ENCODE results near the gene NCAM1.

The NCAM1 gene

DNA sequence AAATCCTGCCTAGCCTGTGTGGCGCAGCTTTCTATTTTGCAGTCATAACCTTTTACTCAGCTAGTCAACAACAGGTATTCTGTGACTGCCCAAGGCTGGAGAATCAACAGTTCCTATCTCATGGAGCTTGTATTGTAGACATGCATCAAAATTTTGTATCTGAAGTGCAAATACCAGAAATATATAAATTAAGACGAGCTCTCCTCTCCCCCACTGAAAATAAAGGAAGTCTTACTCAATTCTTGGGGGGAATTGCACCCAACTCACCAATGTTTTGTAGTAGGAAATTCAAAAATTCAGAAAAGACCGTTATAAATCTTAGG lies 153.4 kb downstream of the NCAM1 start:
- H3K4me3 Mint-ChIP-seq, result no peak overlapping the region
- DNase-seq (ENCODE audit: low spot score in 2 of 2), result no peak
- ATAC-seq, result no peak
- no peaks in the 10 kb centered on the region for H3K36me3 Mint-ChIP-seq
- H3K4me1 Mint-ChIP-seq, result peaks cover 5% of the 10 kb centered on the region
- no peaks in the 10 kb centered on the region for H3K9me3 Mint-ChIP-seq
- no peak overlapping the region for H3K27ac Mint-ChIP-seq

GRCh38 chr11:113118104-113118503 lies 156.9 kb downstream of the NCAM1 start:
- Mint-ChIP-seq H3K27ac (no peak overlapping the region), H3K4me3 (no peak overlapping the region), H3K9me3 (no peaks in the 10 kb centered on the region), H3K36me3 (no peaks in the 10 kb centered on the region), H3K4me1 (peaks cover 5% of the 10 kb centered on the region)
- no peak for DNase-seq (ENCODE audit: low spot score in 2 of 2)
- ATAC-seq, result no peak

- Mint-ChIP-seq H3K4me3 (no peak overlapping the region), H3K36me3 (no peaks in the 10 kb centered on the region), H3K4me1 (peaks cover 5% of the 10 kb centered on the region), H3K9me3 (no peaks in the 10 kb centered on the region), H3K27ac (no peak overlapping the region)
- ATAC-seq (no peak), DNase-seq (ENCODE audit: low spot score in 2 of 2) (no peak)
Measured at GRCh38 chr11:113119074-113119473, 157.9 kb downstream of the NCAM1 start.

- Mint-ChIP-seq H3K9me3 (no peaks in the 10 kb centered on the region), H3K36me3 (no peaks in the 10 kb centered on the region), H3K4me1 (no peaks in the 10 kb centered on the region), H3K4me3 (no peak overlapping the region), H3K27ac (no peak overlapping the region)
- DNase-seq (ENCODE audit: low spot score in 2 of 2) (no peak), ATAC-seq (no peak)
Measured at GRCh38 chr11:113119966-113120736, 158.9 kb downstream of the NCAM1 start.

- no peaks in the 10 kb centered on the region for H3K36me3 Mint-ChIP-seq
- H3K9me3 Mint-ChIP-seq, result no peaks in the 10 kb centered on the region
- no peak for DNase-seq (ENCODE audit: low spot score in 2 of 2)
- no peak for ATAC-seq
- no peaks in the 10 kb centered on the region for H3K4me1 Mint-ChIP-seq
- H3K27ac Mint-ChIP-seq, result no peak overlapping the region
- H3K4me3 Mint-ChIP-seq, result no peak overlapping the region
Measured at GRCh38 chr11:113121746-113122145, 160.5 kb downstream of the NCAM1 start.

DNA sequence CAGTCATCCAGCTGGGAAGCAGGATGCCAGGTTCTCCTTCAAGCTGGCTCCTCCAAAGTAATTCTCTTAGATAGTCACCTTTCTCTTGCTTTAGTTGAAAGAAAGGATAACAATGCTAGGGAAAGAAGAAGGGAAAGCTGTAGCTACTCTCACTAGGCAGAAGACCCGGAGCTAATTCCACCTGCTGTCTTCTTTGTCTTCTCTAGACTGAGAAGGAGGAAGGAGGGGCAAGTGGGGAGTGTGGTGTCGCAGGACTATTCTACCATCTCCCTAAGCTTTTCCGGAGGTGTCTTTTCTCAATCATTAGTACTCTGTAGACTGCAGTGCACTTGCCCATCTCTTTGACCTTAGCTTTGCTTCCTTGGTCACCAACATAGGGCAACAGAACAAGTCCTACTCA lies 162.8 kb downstream of the NCAM1 start:
- ATAC-seq (no peak), DNase-seq (ENCODE audit: low spot score in 2 of 2) (no peak)
- Mint-ChIP-seq H3K36me3 (no peaks in the 10 kb centered on the region), H3K27ac (no peak overlapping the region), H3K4me3 (no peak overlapping the region), H3K9me3 (no peaks in the 10 kb centered on the region), H3K4me1 (no peaks in the 10 kb centered on the region)

DNA sequence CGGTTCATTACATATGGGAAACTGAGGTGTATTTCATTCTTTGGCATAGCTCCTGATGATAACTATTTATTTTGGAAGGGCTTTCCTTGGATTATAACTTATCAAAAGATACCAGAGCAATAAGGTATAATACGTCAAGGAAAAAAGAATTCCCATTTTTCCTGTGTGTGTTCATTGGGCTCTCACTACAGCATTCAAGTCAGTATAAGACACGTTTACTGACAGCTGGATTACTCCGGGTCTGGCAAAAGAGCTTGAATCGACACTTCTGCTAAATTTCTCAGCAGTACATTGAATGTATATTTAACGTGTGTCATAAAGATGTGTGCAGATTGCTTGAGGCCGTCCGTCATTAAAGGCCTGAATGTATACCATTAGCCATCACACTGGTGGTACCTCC lies 163.4 kb downstream of the NCAM1 start:
- DNase-seq (ENCODE audit: low spot score in 2 of 2) (no peak), ATAC-seq (no peak)
- no peaks in the 10 kb centered on the region for H3K4me1 Mint-ChIP-seq
- no peaks in the 10 kb centered on the region for H3K9me3 Mint-ChIP-seq
- H3K36me3 Mint-ChIP-seq, result no peaks in the 10 kb centered on the region
- H3K27ac Mint-ChIP-seq, result no peak overlapping the region
- H3K4me3 Mint-ChIP-seq, result no peak overlapping the region

DNA sequence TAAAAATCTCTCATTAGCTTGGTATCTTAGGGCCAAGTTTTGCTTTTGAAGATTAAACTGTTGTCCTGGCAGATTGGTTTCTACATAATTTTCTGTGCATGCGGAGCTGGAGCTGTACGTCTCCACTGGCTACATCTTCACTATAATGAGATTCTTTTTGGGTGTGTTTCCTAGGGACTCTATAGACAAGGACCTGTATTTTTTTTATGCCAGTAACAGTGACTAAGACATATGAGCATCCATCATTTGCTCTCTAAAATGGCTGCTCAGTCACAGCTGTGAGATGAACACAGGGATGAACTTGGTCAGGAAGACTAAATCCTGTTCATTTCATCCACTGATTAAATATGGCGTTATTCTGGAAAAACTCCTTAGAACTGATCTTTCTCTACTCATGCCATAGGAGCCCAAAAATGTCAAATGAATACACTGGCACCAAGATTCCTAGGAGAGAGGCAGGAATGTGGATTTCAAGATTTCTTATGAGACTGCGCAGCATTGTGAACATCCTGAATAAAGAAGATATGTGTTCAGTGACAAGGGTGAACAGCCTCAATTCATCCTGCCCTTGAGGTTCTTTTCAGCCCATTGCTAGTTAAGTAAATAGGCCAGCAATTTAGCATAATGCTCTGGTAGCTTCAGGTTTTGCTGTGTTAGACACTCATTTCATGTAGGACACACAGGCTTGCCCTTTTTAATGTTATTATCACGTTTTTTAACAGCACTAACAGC lies 168.2 kb downstream of the NCAM1 start:
- H3K4me3 Mint-ChIP-seq, result no peak overlapping the region
- no peaks in the 10 kb centered on the region for H3K36me3 Mint-ChIP-seq
- H3K27ac Mint-ChIP-seq, result no peak overlapping the region
- DNase-seq (ENCODE audit: low spot score in 2 of 2) (no peak), ATAC-seq (no peak)
- H3K4me1 Mint-ChIP-seq, result no peaks in the 10 kb centered on the region
- no peaks in the 10 kb centered on the region for H3K9me3 Mint-ChIP-seq

GRCh38 chr11:113131036-113131775 lies 170.0 kb downstream of the NCAM1 start:
- no peak for ATAC-seq
- H3K9me3 Mint-ChIP-seq, result no peaks in the 10 kb centered on the region
- DNase-seq (ENCODE audit: low spot score in 2 of 2), result no peak
- no peak overlapping the region for H3K27ac Mint-ChIP-seq
- no peak overlapping the region for H3K4me3 Mint-ChIP-seq
- H3K36me3 Mint-ChIP-seq, result no peaks in the 10 kb centered on the region
- no peaks in the 10 kb centered on the region for H3K4me1 Mint-ChIP-seq

DNA sequence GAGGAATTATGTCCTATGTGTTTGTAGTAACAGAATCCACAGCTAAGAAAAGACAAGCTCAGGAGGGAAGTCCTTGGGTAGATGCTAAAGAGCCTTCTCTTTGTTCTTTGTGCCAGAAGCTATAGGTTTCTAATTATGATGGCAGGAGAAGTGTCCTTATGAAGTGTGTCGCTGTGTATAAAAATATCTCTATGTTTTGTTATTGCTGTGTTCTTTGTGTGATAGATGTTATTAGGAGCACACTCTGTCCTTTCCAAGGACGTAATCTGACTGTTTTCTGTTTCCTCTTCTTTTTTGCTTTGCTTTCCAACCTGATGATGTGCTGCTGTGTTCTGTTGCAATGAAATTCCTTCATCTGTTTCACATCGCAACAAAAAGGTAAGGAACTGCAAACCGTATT lies 171.9 kb downstream of the NCAM1 start:
- no peak overlapping the region for H3K4me3 Mint-ChIP-seq
- no peaks in the 10 kb centered on the region for H3K9me3 Mint-ChIP-seq
- ATAC-seq, result no peak
- DNase-seq (ENCODE audit: low spot score in 2 of 2), result no peak
- H3K27ac Mint-ChIP-seq, result no peak overlapping the region
- no peaks in the 10 kb centered on the region for H3K36me3 Mint-ChIP-seq
- no peaks in the 10 kb centered on the region for H3K4me1 Mint-ChIP-seq

- Mint-ChIP-seq H3K27ac (no peak overlapping the region), H3K9me3 (no peaks in the 10 kb centered on the region), H3K4me3 (no peak overlapping the region), H3K4me1 (no peaks in the 10 kb centered on the region), H3K36me3 (no peaks in the 10 kb centered on the region)
- ATAC-seq (no peak), DNase-seq (ENCODE audit: low spot score in 2 of 2) (no peak)
Measured at GRCh38 chr11:113134626-113135025, 173.4 kb downstream of the NCAM1 start.

- DNase-seq (ENCODE audit: low spot score in 2 of 2) (no peak), ATAC-seq (no peak)
- no peak overlapping the region for H3K27ac Mint-ChIP-seq
Measured at GRCh38 chr11:113137713-113138529, 176.7 kb downstream of the NCAM1 start.

DNA sequence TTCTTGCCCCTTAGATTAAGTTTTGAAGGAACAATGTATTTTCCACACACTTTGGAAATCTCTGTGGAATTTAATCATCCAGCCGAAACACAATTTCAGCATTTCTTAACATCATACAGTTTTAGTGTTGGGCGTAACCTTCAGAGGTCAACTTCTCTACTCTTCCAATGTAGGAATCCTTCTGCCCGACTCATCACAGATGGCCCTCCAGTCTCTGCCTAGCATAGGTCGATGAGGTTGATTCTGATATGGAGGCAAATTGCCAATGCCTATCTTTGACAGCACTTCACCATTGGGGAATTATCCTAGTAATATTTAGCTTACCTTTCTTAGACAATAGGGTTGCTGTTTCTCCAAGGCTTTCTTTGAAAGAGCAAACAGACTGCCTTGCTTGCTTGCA lies 177.5 kb downstream of the NCAM1 start:
- ATAC-seq (no peak), DNase-seq (ENCODE audit: low spot score in 2 of 2) (no peak)
- Mint-ChIP-seq H3K4me1 (no peaks in the 10 kb centered on the region), H3K27ac (no peak overlapping the region), H3K4me3 (no peak overlapping the region), H3K36me3 (no peaks in the 10 kb centered on the region), H3K9me3 (no peaks in the 10 kb centered on the region)

More at GRCh38 chr11:113137713-113138529, 176.7 kb downstream of the NCAM1 start:
- H3K4me3 Mint-ChIP-seq, result no peak overlapping the region
- H3K4me1 Mint-ChIP-seq, result no peaks in the 10 kb centered on the region
- H3K36me3 Mint-ChIP-seq, result no peaks in the 10 kb centered on the region
- H3K9me3 Mint-ChIP-seq, result no peaks in the 10 kb centered on the region

GRCh38 chr11:113141010-113141409 lies 179.8 kb downstream of the NCAM1 start:
- H3K4me3 Mint-ChIP-seq, result no peak overlapping the region
- H3K27ac Mint-ChIP-seq, result no peak overlapping the region
- no peaks in the 10 kb centered on the region for H3K4me1 Mint-ChIP-seq
- H3K36me3 Mint-ChIP-seq, result no peaks in the 10 kb centered on the region
- ATAC-seq (no peak), DNase-seq (ENCODE audit: low spot score in 2 of 2) (no peak)
- no peaks in the 10 kb centered on the region for H3K9me3 Mint-ChIP-seq

- Mint-ChIP-seq H3K27ac (no peak overlapping the region), H3K4me3 (no peak overlapping the region), H3K4me1 (no peaks in the 10 kb centered on the region), H3K9me3 (no peaks in the 10 kb centered on the region), H3K36me3 (no peaks in the 10 kb centered on the region)
- DNase-seq (ENCODE audit: low spot score in 2 of 2) (no peak), ATAC-seq (no peak)
Measured at GRCh38 chr11:113142508-113142907, 181.3 kb downstream of the NCAM1 start.
